ENCODE measurements around the gene GDPD4.

- TF ChIP-seq CTCF (IDR thresholded peaks at IDR 0.05) (no peak), POLR2A (IDR thresholded peaks at IDR 0.05) (no peak), EP300 (IDR thresholded peaks at IDR 0.05) (no peak), POLR2AphosphoS5 (IDR thresholded peaks at IDR 0.05) (no peak)
These were observed 10.6 kb upstream of the GDPD4 start for GRCh38 chr11:77312107-77312506.
